ENCODE results near the gene VAMP5.
"Not testable (repeated sequence)": the region's sequence is repeated elsewhere in the genome, so short reads cannot be mapped to it uniquely, and the experiment has no call there.

Gene VAMP5

GRCh38 chr2:85540133-85540648 is 44.0 kb upstream of the VAMP5 start:
- TF ChIP-seq, protein P1, sequence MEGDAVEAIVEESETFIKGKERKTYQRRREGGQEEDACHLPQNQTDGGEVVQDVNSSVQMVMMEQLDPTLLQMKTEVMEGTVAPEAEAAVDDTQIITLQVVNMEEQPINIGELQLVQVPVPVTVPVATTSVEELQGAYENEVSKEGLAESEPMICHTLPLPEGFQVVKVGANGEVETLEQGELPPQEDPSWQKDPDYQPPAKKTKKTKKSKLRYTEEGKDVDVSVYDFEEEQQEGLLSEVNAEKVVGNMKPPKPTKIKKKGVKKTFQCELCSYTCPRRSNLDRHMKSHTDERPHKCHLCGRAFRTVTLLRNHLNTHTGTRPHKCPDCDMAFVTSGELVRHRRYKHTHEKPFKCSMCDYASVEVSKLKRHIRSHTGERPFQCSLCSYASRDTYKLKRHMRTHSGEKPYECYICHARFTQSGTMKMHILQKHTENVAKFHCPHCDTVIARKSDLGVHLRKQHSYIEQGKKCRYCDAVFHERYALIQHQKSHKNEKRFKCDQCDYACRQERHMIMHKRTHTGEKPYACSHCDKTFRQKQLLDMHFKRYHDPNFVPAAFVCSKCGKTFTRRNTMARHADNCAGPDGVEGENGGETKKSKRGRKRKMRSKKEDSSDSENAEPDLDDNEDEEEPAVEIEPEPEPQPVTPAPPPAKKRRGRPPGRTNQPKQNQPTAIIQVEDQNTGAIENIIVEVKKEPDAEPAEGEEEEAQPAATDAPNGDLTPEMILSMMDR (conservative IDR thresholded peaks at IDR 0.05; ENCODE audit: low read depth, low read length) = no peak
- DNase-seq (ENCODE audit: low read depth) = no peak
- H3K4me3 ChIP-seq (ENCODE audit: low read length) = peak overlapping the region; percentile 74

- TF ChIP-seq, protein P1 (conservative IDR thresholded peaks at IDR 0.05; ENCODE audit: low read depth, low read length) = no peak
- peak overlapping the region; percentile 74 for H3K4me3 ChIP-seq (ENCODE audit: low read length)
- no peak for DNase-seq (ENCODE audit: low read depth)
Observed at GRCh38 chr2:85541262-85541661, 43.0 kb upstream of the VAMP5 start.

DNA sequence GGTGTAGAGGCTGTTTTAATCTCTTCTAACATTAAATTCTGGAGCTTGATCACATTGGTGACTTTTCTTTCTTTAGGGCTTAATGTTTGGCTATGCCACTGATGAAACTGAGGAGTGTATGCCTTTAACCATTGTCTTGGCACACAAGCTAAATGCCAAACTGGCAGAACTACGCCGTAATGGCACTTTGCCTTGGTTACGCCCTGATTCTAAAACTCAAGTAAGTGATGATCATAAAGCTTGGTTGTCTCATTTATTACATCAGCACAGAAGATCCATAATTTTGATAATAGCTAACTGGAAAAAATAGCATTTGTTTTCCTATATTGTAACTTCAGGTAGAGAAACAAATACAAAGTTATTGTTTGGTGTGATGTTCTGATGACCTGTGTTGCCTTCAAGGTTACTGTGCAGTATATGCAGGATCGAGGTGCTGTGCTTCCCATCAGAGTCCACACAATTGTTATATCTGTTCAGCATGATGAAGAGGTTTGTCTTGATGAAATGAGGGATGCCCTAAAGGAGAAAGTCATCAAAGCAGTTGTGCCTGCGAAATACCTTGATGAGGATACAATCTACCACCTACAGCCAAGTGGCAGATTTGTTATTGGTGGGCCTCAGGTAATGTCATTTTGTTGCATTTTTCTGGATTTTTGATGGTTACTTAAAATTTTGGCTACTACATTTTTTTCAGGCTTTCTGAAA is 42.3 kb upstream of the VAMP5 start:
- no peak for DNase-seq (ENCODE audit: low read depth)
- peak overlapping the region; percentile 74 for H3K4me3 ChIP-seq (ENCODE audit: low read length)
- TF ChIP-seq, protein P1 (conservative IDR thresholded peaks at IDR 0.05; ENCODE audit: low read depth, low read length) = no peak

DNA sequence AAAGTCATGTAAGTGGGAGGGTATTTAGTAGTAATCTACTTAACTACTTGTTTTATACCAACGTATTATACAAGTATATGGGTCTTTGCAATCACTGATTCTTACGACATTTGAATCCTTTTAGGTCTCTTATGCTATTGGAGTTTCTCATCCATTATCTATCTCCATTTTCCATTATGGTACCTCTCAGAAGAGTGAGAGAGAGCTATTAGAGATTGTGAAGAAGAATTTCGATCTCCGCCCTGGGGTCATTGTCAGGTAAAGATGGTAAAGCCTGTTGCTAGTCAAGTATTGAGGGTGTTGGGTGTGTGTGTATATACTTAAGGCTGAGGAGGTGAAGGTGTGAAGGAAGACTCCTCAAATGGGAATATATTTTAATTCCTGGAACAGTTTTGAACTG is 41.5 kb upstream of the VAMP5 start:
- TF ChIP-seq, protein P1 (conservative IDR thresholded peaks at IDR 0.05; ENCODE audit: low read depth, low read length) = no peak
- peak overlapping the region; percentile 74 for H3K4me3 ChIP-seq (ENCODE audit: low read length)
- no peak for DNase-seq (ENCODE audit: low read depth)

GRCh38 chr2:85544254-85544691 is 40.0 kb upstream of the VAMP5 start:
- not testable (repeated sequence) for DNase-seq (ENCODE audit: low read depth); H3K4me3 ChIP-seq (ENCODE audit: low read length)

DNA sequence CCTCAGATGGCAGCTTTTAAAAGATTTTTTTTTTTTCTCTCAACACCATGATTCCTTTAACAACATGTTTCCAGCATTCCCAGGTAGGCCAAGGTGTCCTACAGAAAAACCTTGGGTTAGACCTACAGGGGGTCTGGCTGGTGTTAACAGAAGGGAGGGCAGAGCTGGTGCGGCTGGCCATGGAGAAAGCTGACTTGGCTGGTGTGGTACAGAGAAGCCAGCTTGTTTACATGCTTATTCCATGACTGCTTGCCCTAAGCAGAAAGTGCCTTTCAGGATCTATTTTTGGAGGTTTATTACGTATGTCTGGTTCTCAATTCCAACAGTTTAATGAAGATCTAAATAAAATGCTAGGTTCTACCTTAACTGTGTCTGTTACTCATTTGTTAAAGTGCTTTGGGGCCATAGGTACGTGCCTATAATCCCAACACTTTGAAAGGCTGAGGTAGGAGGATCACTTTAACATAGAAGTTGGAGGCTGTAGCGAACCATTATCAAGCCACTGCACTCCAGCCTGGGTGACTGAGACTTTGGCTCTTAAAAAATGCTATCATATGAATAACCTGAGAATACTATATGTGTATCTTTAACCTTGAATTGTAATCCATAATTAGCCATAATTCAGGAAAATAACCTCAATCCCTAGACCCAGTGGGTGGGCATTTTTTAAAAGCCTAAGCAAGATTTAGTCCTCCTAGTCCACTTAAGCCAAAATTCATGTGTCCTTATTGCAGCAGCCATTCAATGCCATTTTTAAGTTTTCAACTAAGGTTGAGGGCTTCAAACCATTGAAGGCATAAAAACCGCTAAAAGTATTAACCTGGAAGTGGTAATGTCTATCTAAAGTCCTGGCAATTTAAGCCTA is 39.1 kb upstream of the VAMP5 start:
- not testable (repeated sequence) for DNase-seq (ENCODE audit: low read depth); H3K4me3 ChIP-seq (ENCODE audit: low read length)

DNA sequence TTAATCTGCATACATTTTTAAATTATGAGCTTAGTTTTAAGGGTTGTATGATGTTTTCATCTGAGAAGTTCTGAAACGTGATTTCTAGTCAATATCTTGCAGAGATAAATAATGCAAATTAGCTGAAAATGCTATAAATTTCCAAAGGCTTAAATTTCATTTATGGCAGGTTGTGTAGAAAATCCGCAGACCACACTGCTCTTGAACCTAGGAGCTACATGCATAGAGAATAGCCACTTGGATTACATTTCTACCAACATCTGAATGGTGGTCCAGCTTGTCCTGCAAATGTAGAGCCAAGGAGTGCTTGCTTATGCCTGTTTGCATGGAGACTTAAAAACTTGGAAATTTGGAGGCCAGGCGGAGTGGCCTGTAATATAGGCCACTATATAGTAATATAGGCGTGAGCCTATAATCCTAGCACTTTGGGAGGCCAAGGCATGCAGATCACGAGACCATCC is 38.4 kb upstream of the VAMP5 start:
- no peak for DNase-seq (ENCODE audit: low read depth)
- TF ChIP-seq, protein P1 (conservative IDR thresholded peaks at IDR 0.05; ENCODE audit: low read depth, low read length) = no peak
- H3K4me3 ChIP-seq (ENCODE audit: low read length) = no peak overlapping the region

All from retinal pigment epithelial cell (primary cell).